DOHH2 (cell line): Measurements from ENCODE around the gene CBX3.
A peak's percentile ranks its signal among the peaks of the same experiment; 100 is the strongest.
"Not testable (repeated sequence)": the region's sequence is repeated elsewhere in the genome, so short reads cannot be mapped to it uniquely, and the experiment has no call there.

Source experiments
- H3F3A ChIP-seq: fragments of 200-600 bp; sonication (generic), shearing (Covaris generic); 2 replicates; pipeline ENCODE4 v1.6.0; 2016; ENCODE audit warnings: antibody characterized with exemption, mild to moderate bottlenecking; ENCODE audit not compliant: control insufficient read depth, insufficient read depth
- H3K27ac ChIP-seq: fragments of 200-600 bp; sonication (generic); 2 replicates; pipeline ENCODE4 v1.5.1; 2014; ENCODE audit warnings: low read depth, mild to moderate bottlenecking, low read length, moderate library complexity
- H3K27me3 ChIP-seq: fragments of 200-600 bp; sonication (generic); 2 replicates; pipeline ENCODE4 v1.6.1; 2014; ENCODE audit warnings: mild to moderate bottlenecking, low read length, mixed read lengths; ENCODE audit not compliant: control insufficient read depth
- H3K36me3 ChIP-seq: fragments of 200-600 bp; sonication (generic); 2 replicates; pipeline ENCODE4 v1.6.1; 2014; ENCODE audit warnings: mild to moderate bottlenecking, low read length, moderate library complexity, mixed read lengths; ENCODE audit not compliant: control insufficient read depth
- H3K4me1 ChIP-seq: fragments of 200-600 bp; sonication (generic); 2 replicates; pipeline ENCODE4 v1.6.1; 2014; ENCODE audit warnings: mild to moderate bottlenecking, low read length, mixed read lengths; ENCODE audit not compliant: control insufficient read depth
- H3K4me2 ChIP-seq: fragments of 200-600 bp; sonication (generic); 2 replicates; pipeline ENCODE4 v1.6.0; 2014; ENCODE audit warnings: mild to moderate bottlenecking, low read length, moderate library complexity
- H3K4me3 ChIP-seq: fragments of 200-600 bp; sonication (generic); 2 replicates; pipeline ENCODE4 v1.5.1; 2014; ENCODE audit warnings: mild to moderate bottlenecking, low read length, mixed read lengths
- H3K79me2 ChIP-seq: fragments of 200-600 bp; sonication (generic); 2 replicates; pipeline ENCODE4 v1.6.1; 2014; ENCODE audit warnings: mild to moderate bottlenecking, low read length, mixed read lengths; ENCODE audit not compliant: control insufficient read depth
- H3K9me2 ChIP-seq: fragments of 200-600 bp; sonication (generic); replicated peaks from 2 replicates; pipeline ENCODE4 v1.6.1; 2014; ENCODE audit warnings: mild to moderate bottlenecking, low read length, mixed read lengths; ENCODE audit not compliant: control insufficient read depth
- H3K9me3 ChIP-seq: fragments of 200-600 bp; sonication (generic); 2 replicates; pipeline ENCODE4 v1.6.1; 2014; ENCODE audit warnings: antibody characterized with exemption, low read length, mixed read lengths; ENCODE audit not compliant: control insufficient read depth, insufficient read depth
- H4K20me1 ChIP-seq: fragments of 200-600 bp; sonication (generic); 2 replicates; pipeline ENCODE4 v1.6.0; 2014; ENCODE audit warnings: low read depth, mild to moderate bottlenecking, antibody characterized with exemption, low read length, moderate library complexity; ENCODE audit not compliant: control insufficient read depth, insufficient read depth
- EZH2phosphoT487 ChIP-seq: fragments of 200-600 bp; sonication (generic); IDR thresholded peaks from 2 replicates; pipeline ENCODE4 v1.6.1; 2017; ENCODE audit warnings: borderline replicate concordance, mild to moderate bottlenecking, antibody characterized with exemption, low read length, moderate library complexity, mixed read lengths
- TF ChIP-seq, protein P1 (sequence below): fragments of 200-600 bp; sonication (generic); IDR thresholded peaks from one replicate; pipeline ENCODE4 v1.5.1; 2014; ENCODE audit warnings: antibody characterized with exemption, mild to moderate bottlenecking, low read depth, low read length; ENCODE audit not compliant: poor library complexity, severe bottlenecking

Gene CBX3

DNA sequence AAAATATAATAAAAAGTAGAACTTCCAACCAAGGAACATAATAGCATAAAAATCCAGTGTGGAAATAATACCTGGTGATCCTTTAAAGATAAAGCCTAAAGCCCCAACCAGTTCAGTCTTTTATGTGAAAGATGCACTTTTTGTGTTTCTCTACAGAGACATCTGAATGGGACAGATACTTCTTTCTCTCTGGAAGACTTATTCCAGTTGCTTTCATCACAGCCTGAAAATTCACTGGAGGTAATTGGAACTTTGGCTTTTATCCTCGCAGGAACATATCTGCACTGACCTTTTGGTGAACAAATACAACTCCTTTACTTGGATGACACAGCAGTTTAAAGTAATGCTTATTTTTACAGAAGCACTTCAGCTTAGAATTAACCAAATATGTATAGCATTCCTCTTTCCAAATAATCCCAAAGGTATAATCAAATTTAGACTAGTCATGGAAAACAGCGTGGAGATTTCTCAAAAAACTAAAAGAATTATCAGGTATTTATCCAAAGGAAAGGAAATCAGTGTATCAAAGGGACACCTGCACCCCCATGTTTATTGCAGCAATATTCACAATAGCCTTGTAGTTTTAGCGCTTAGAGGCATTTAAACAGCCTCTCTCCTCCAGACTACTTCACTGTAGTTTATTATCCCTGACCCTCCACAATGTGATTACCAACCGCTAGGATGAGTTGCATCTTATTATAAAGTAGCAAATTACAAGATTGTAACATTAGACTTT is 17.8 kb upstream of the CBX3 start:
- H3K4me2 ChIP-seq, result no peak overlapping the region
- peak overlapping the region; percentile 2; the same call in 1 of the 2 replicates for H3K27ac ChIP-seq

DNA sequence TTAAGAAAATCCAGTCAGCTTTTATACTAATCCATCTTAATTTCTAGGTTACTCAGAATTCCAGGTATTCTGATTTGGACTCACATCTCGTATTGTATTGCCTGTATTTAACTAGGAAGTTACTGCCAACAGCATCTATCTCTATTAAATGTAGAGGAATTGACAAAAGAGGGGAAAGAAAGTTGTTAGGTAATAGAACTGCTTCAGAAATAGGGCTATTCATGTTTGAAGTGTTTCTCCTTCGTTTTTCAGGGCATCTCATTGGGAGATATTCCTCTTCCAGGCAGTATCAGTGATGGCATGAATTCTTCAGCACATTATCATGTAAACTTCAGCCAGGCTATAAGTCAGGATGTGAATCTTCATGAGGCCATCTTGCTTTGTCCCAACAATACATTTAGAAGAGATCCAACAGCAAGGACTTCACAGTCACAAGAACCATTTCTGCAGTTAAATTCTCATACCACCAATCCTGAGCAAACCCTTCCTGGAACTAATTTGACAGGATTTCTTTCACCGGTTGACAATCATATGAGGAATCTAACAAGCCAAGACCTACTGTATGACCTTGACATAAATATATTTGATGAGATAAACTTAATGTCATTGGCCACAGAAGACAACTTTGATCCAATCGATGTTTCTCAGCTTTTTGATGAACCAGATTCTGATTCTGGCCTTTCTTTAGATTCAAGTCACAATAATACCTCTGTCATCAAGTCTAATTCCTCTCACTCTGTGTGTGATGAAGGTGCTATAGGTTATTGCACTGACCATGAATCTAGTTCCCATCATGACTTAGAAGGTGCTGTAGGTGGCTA is 17.1 kb upstream of the CBX3 start:
- peak overlapping the region; percentile 2; the same call in 1 of the 2 replicates for H3K27ac ChIP-seq
- peaks cover 95% of the 10 kb centered on the region for H3F3A ChIP-seq
- H3K4me2 ChIP-seq, H4K20me1 ChIP-seq, H3K27me3 ChIP-seq, H3K9me2 ChIP-seq, H3K9me3 ChIP-seq, H3K4me3 ChIP-seq, H3K79me2 ChIP-seq: not testable (repeated sequence)
- H3K4me1 ChIP-seq, result peaks cover 17% of the 10 kb centered on the region
- H3K36me3 ChIP-seq, result peaks cover 49% of the 10 kb centered on the region

More for the DNA sequence above, 17.8 kb upstream of the CBX3 start:
- H4K20me1 ChIP-seq, result no peaks in the 10 kb centered on the region; the same call in 1 of the 2 replicates
- no peak overlapping the region for H3K4me3 ChIP-seq
- no peaks in the 10 kb centered on the region for H3K9me2 ChIP-seq
- H3K79me2 ChIP-seq, result no peaks in the 10 kb centered on the region
- TF ChIP-seq, protein P1, sequence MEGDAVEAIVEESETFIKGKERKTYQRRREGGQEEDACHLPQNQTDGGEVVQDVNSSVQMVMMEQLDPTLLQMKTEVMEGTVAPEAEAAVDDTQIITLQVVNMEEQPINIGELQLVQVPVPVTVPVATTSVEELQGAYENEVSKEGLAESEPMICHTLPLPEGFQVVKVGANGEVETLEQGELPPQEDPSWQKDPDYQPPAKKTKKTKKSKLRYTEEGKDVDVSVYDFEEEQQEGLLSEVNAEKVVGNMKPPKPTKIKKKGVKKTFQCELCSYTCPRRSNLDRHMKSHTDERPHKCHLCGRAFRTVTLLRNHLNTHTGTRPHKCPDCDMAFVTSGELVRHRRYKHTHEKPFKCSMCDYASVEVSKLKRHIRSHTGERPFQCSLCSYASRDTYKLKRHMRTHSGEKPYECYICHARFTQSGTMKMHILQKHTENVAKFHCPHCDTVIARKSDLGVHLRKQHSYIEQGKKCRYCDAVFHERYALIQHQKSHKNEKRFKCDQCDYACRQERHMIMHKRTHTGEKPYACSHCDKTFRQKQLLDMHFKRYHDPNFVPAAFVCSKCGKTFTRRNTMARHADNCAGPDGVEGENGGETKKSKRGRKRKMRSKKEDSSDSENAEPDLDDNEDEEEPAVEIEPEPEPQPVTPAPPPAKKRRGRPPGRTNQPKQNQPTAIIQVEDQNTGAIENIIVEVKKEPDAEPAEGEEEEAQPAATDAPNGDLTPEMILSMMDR, result no peak
- TF ChIP-seq EZH2phosphoT487, result no peak
- H3K4me1 ChIP-seq, result peaks cover 11% of the 10 kb centered on the region
- H3K36me3 ChIP-seq, result peaks cover 46% of the 10 kb centered on the region
- H3K27me3 ChIP-seq, result no peaks in the 10 kb centered on the region
- no peaks in the 10 kb centered on the region for H3K9me3 ChIP-seq
- H3F3A ChIP-seq, result peaks cover 87% of the 10 kb centered on the region

DNA sequence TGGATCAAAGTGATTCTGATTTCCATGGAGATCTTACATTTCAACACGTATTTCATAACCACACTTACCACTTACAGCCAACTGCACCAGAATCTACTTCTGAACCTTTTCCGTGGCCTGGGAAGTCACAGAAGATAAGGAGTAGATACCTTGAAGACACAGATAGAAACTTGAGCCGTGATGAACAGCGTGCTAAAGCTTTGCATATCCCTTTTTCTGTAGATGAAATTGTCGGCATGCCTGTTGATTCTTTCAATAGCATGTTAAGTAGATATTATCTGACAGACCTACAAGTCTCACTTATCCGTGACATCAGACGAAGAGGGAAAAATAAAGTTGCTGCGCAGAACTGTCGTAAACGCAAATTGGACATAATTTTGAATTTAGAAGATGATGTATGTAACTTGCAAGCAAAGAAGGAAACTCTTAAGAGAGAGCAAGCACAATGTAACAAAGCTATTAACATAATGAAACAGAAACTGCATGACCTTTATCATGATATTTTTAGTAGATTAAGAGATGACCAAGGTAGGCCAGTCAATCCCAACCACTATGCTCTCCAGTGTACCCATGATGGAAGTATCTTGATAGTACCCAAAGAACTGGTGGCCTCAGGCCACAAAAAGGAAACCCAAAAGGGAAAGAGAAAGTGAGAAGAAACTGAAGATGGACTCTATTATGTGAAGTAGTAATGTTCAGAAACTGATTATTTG is 16.3 kb upstream of the CBX3 start:
- Histone ChIP-seq H3K36me3 (peaks cover 57% of the 10 kb centered on the region), H3K27ac (no peak overlapping the region), H3K4me3 (no peak overlapping the region), H3K4me2 (no peak overlapping the region), H3K27me3 (no peaks in the 10 kb centered on the region), H3K4me1 (peaks cover 17% of the 10 kb centered on the region), H3K9me3 (no peaks in the 10 kb centered on the region), H4K20me1 (peaks cover 7% of the 10 kb centered on the region; the same call in 1 of the 2 replicates), H3F3A (peaks cover 100% of the 10 kb centered on the region), H3K79me2 (no peaks in the 10 kb centered on the region), H3K9me2 (no peaks in the 10 kb centered on the region)
- TF ChIP-seq EZH2phosphoT487, result no peak
- TF ChIP-seq, protein P1, result no peak
